ENCODE data around the gene EIF2D. TPM values are rescaled to one million over a fixed set of nuclear protein-coding genes. Genes with fewer than 3 reads are reported as not detected.

Gene EIF2D
- total and polyA plus RNA-seq, 2 of the 4 experiments (the other 2 are of a cell fraction), result 64.3 to 69.4 TPM

GRCh38 chr1:206606867-206607266 is 5.4 kb downstream of the EIF2D start:
- intact Hi-C loops (cut with micrococcal nuclease) (loop anchor here (5.0 kb wide), 2 partner anchors 375 to 470 kb away; no protein-coding TSS in a partner anchor), dilution Hi-C loops (cut with HindIII; ENCODE audit: low sequenced_read_pairs, unreplicated experiment) (no loop called here), in situ Hi-C loops (cut with MboI; ENCODE audit: low sequenced_read_pairs) (no loop called here)
- no peaks in the 10 kb centered on the region for H3K27me3 ChIP-seq (ENCODE audit: control insufficient read depth, insufficient read depth, low read length)
- no peak overlapping the region for H2BK15ac ChIP-seq (ENCODE audit: low read depth, low read length)
- DNase-seq (peak; percentile 41), ATAC-seq (ENCODE audit: low read depth) (peak; percentile 49; the same call in 1 of the 2 replicates)
- TF ChIP-seq CTCF (conservative IDR thresholded peaks at IDR 0.05; ENCODE audit: low read depth, low read length) (peak; percentile 52), RAD21 (IDR thresholded peaks at IDR 0.05; ENCODE audit: low read length) (peak; percentile 29), SMC3 (IDR thresholded peaks at IDR 0.05; ENCODE audit: low read depth, low read length) (peak; percentile 48), USF2 (IDR thresholded peaks at IDR 0.05; ENCODE audit: low read depth, low read length) (no peak)
- ChIA-PET CTCF (no interaction called here), POLR2A (ENCODE audit: unreplicated experiment) (no interaction called here)
- H2BK5ac ChIP-seq (ENCODE audit: low read depth, low read length, poor library complexity, severe bottlenecking), result no peak overlapping the region
- no peak overlapping the region for H4K5ac ChIP-seq (ENCODE audit: low read depth, low read length)
- WGBS, 2 experiments (ENCODE audit: extremely low coverage in 2 of 2, insufficient read length in 1 of 2), result no CpG with 5 or more reads among the region's 3 CpGs
- peaks cover 12 to 13% of the 10 kb centered on the region in 2 experiments for H3K79me1 ChIP-seq (ENCODE audit: low read depth in 1 of 2, low read length in 2 of 2)
- H3K36me3 ChIP-seq (ENCODE audit: control insufficient read depth, insufficient read depth, low read length), result peaks cover 24% of the 10 kb centered on the region
- H3K27ac ChIP-seq (ENCODE audit: insufficient read depth, low read length), result no peak overlapping the region
- H3K4me2 ChIP-seq (ENCODE audit: low read depth, low read length), result no peak overlapping the region
- no peak overlapping the region for H3K4me3 ChIP-seq (ENCODE audit: insufficient read depth, low read depth, low read length)
- no peak overlapping the region for H3K18ac ChIP-seq (ENCODE audit: low read depth, low read length)
- no TSS peak for BruUV-seq (replicated peaks)
- H2AK5ac ChIP-seq (ENCODE audit: low read depth, low read length), result no peak overlapping the region
- H3K4ac ChIP-seq (ENCODE audit: low read depth, low read length), result no peak overlapping the region
- no peak overlapping the region for H2BK20ac ChIP-seq (ENCODE audit: low read depth, low read length)
- no peak overlapping the region for H3K14ac ChIP-seq (replicated peaks; ENCODE audit: low read depth, low read length)
- H2BK120ac ChIP-seq (ENCODE audit: low read depth, low read length), result no peak overlapping the region
- H3K9me1 ChIP-seq (ENCODE audit: insufficient read depth, low read length), result peaks cover 8% of the 10 kb centered on the region
- H3K56ac ChIP-seq (ENCODE audit: extremely low read depth, insufficient read depth, low read length), result no peak overlapping the region
- no peaks in the 10 kb centered on the region for H4K20me1 ChIP-seq (ENCODE audit: insufficient read depth, low read length)
- no peak overlapping the region for H3K23ac ChIP-seq (ENCODE audit: low read depth, low read length)
- H4K91ac ChIP-seq (ENCODE audit: insufficient read depth, low read depth, low read length), result no peak overlapping the region
- H3K4me1 ChIP-seq (ENCODE audit: control insufficient read depth, insufficient read depth, low read length), result peaks cover 4% of the 10 kb centered on the region
- H2AK9ac ChIP-seq (replicated peaks; ENCODE audit: low read depth, low read length, poor library complexity), result no peak overlapping the region
- H3K9ac ChIP-seq (ENCODE audit: low read depth, low read length), result no peak overlapping the region
- no peaks in the 10 kb centered on the region for H3K9me3 ChIP-seq (ENCODE audit: control insufficient read depth, insufficient read depth, low read length)
- no peak overlapping the region for H4K8ac ChIP-seq (ENCODE audit: low read depth in 2 of 2, low read length in 2 of 2)
- no peak overlapping the region for H2AFZ ChIP-seq (replicated peaks; ENCODE audit: low read length, poor library complexity)
